NCI-H526 (cell line): ENCODE results near the gene IGFBP5.

ENCODE experiments used
- DNase-seq, 2 experiments: peaks; one replicate each; lab custom pipeline; 2025; lab: John Stamatoyannopoulos, UW

The IGFBP5 gene

GRCh38 chr2:216688731-216689340 is 6.5 kb downstream of the IGFBP5 start:
- no peak for DNase-seq

GRCh38 chr2:216687646-216688045 is 7.7 kb downstream of the IGFBP5 start:
- DNase-seq: peak in 1 of 2 experiments; percentile 39

- DNase-seq: no peak
Observed at GRCh38 chr2:216687111-216687510, 8.2 kb downstream of the IGFBP5 start.

GRCh38 chr2:216685327-216685875 is 9.9 kb downstream of the IGFBP5 start:
- no peak for DNase-seq

- DNase-seq: no peak
Observed at GRCh38 chr2:216683846-216684245, 11.5 kb downstream of the IGFBP5 start.

- DNase-seq: no peak
Observed at GRCh38 chr2:216681683-216682082, 13.7 kb downstream of the IGFBP5 start.

GRCh38 chr2:216680951-216681629 is 14.3 kb downstream of the IGFBP5 start:
- DNase-seq: no peak

GRCh38 chr2:216679658-216680024 is 15.7 kb downstream of the IGFBP5 start:
- DNase-seq: no peak

- no peak for DNase-seq
Observed at GRCh38 chr2:216678813-216679657, 16.3 kb downstream of the IGFBP5 start.

- no peak for DNase-seq
Observed at GRCh38 chr2:216678098-216678465, 17.3 kb downstream of the IGFBP5 start.

- no peak for DNase-seq
Observed at GRCh38 chr2:216677439-216678097, 17.8 kb downstream of the IGFBP5 start.

GRCh38 chr2:216676630-216677029 is 18.7 kb downstream of the IGFBP5 start:
- DNase-seq: no peak

- DNase-seq: no peak
Observed at GRCh38 chr2:216674376-216674775, 21.0 kb downstream of the IGFBP5 start.

- no peak for DNase-seq
Observed at GRCh38 chr2:216673609-216674008, 21.7 kb downstream of the IGFBP5 start.

- no peak for DNase-seq
Observed at GRCh38 chr2:216673021-216673420, 22.3 kb downstream of the IGFBP5 start.

GRCh38 chr2:216672466-216672865 is 22.9 kb downstream of the IGFBP5 start:
- no peak for DNase-seq

- no peak for DNase-seq
Observed at GRCh38 chr2:216671791-216672343, 23.5 kb downstream of the IGFBP5 start.

- DNase-seq: no peak
Observed at GRCh38 chr2:216671081-216671411, 24.3 kb downstream of the IGFBP5 start.

- DNase-seq: no peak
Observed at GRCh38 chr2:216670266-216671080, 24.9 kb downstream of the IGFBP5 start.

- peak; percentile 27 to 78 for DNase-seq
Observed at GRCh38 chr2:216666461-216667233, 28.7 kb downstream of the IGFBP5 start.
